Measurements from ENCODE around the gene ANKRD6. TPM values are rescaled to one million over a fixed set of nuclear protein-coding genes. Genes with fewer than 3 reads are reported as not detected.

Gene ANKRD6
- total and polyA plus RNA-seq, 2 donors (not counting 1 experiment from before 2014, with no cell fraction given), result 3.8 to 10.5 TPM

GRCh38 chr6:89559487-89559886, 126.5 kb downstream of the ANKRD6 start:
- Mint-ChIP-seq H3K4me3 (no peak overlapping the region), H3K27ac (no peak overlapping the region), H3K27me3 (peaks cover 7% of the 10 kb centered on the region), H3K9me3 (ENCODE audit: insufficient read depth) (peaks cover 5% of the 10 kb centered on the region), H3K4me1 (no peaks in the 10 kb centered on the region)
- no peak overlapping the region for H3K27ac ChIP-seq (ENCODE audit: low read length in 2 of 2)
- H3K4me2 ChIP-seq (replicated peaks; ENCODE audit: low read depth, low read length, poor library complexity, severe bottlenecking), result no peak overlapping the region
- H3K9me3 ChIP-seq (ENCODE audit: control extremely low read depth in 1 of 3, control insufficient read depth in 2 of 3, insufficient read depth in 1 of 3, low read length in 2 of 3), result peaks cover 0 to 4% (median 0%) of the 10 kb centered on the region in 3 donors
- no peak overlapping the region for H3K4me3 ChIP-seq (ENCODE audit: control extremely low read depth in 1 of 5, extremely low read depth in 1 of 5, insufficient read depth in 1 of 5, low read depth in 2 of 5, low read length in 4 of 5)
- H3K9ac ChIP-seq (ENCODE audit: low read length), result no peak overlapping the region
- no peaks in the 10 kb centered on the region for H3K4me1 ChIP-seq (ENCODE audit: control insufficient read depth in 2 of 2, insufficient read depth in 2 of 2, low read length in 2 of 2)
- H4K20me1 ChIP-seq (ENCODE audit: control insufficient read depth, insufficient read depth, low read length, poor library complexity, severe bottlenecking), result no peaks in the 10 kb centered on the region
- no peaks in the 10 kb centered on the region for H3K79me2 ChIP-seq (ENCODE audit: control insufficient read depth, insufficient read depth, low read length)
- 77% methylated on average over 1 of the region's 1 CpG for WGBS (ENCODE audit: insufficient coverage)
- POLR2A ChIA-PET, result no interaction called here
- ATAC-seq (ENCODE audit: low read depth) (no peak), DNase-seq (no peak)
- H3K36me3 ChIP-seq (replicated peaks in 1 of 2; ENCODE audit: control extremely low read depth in 1 of 2, control insufficient read depth in 1 of 2, extremely low read depth in 1 of 2, insufficient read depth in 2 of 2, low read length in 1 of 2), result no peaks in the 10 kb centered on the region
- TF ChIP-seq EZH2 (IDR thresholded peaks at IDR 0.05; ENCODE audit: borderline replicate concordance, insufficient read depth, low read depth, low read length, poor library complexity, severe bottlenecking) (no peak), CTCF (IDR thresholded peaks at IDR 0.05) (no peak)
- no peaks in the 10 kb centered on the region for H3K27me3 ChIP-seq (replicated peaks in 1 of 4; ENCODE audit: control extremely low read depth in 1 of 4, control insufficient read depth in 3 of 4, insufficient read depth in 4 of 4, low read length in 3 of 4)
- CTCF ChIA-PET, result no interaction called here
- intact Hi-C loops (cut with micrococcal nuclease), result no loop called here
- no peak overlapping the region for H2AFZ ChIP-seq (ENCODE audit: insufficient read depth, low read depth, low read length, poor library complexity, severe bottlenecking)

GRCh38 chr6:89562093-89562973, 129.4 kb downstream of the ANKRD6 start:
- no peaks in the 10 kb centered on the region for H3K4me1 Mint-ChIP-seq
- WGBS (ENCODE audit: insufficient coverage), result 93% methylated on average over 19 of the region's 21 CpGs

More at GRCh38 chr6:89562093-89562973, 129.4 kb downstream of the ANKRD6 start:
- Mint-ChIP-seq H3K4me3 (no peak overlapping the region), H3K27me3 (no peaks in the 10 kb centered on the region), H3K9me3 (ENCODE audit: insufficient read depth) (peaks cover under 1% of the 10 kb centered on the region), H3K27ac (no peak overlapping the region)
- Histone ChIP-seq H3K79me2 (ENCODE audit: control insufficient read depth, insufficient read depth, low read length) (no peaks in the 10 kb centered on the region), H3K36me3 (replicated peaks in 1 of 2; ENCODE audit: control extremely low read depth in 1 of 2, control insufficient read depth in 1 of 2, extremely low read depth in 1 of 2, insufficient read depth in 2 of 2, low read length in 1 of 2) (no peaks in the 10 kb centered on the region), H3K27me3 (replicated peaks in 1 of 4; ENCODE audit: control extremely low read depth in 1 of 4, control insufficient read depth in 3 of 4, insufficient read depth in 4 of 4, low read length in 3 of 4) (no peaks in the 10 kb centered on the region), H2AFZ (ENCODE audit: insufficient read depth, low read depth, low read length, poor library complexity, severe bottlenecking) (no peak overlapping the region), H3K4me3 (ENCODE audit: control extremely low read depth in 1 of 5, extremely low read depth in 1 of 5, insufficient read depth in 1 of 5, low read depth in 2 of 5, low read length in 4 of 5) (no peak overlapping the region), H3K9ac (ENCODE audit: low read length) (no peak overlapping the region), H3K27ac (ENCODE audit: low read length in 2 of 2) (no peak overlapping the region), H3K4me1 (ENCODE audit: control insufficient read depth in 2 of 2, insufficient read depth in 2 of 2, low read length in 2 of 2) (no peaks in the 10 kb centered on the region), H3K4me2 (replicated peaks; ENCODE audit: low read depth, low read length, poor library complexity, severe bottlenecking) (no peak overlapping the region), H4K20me1 (ENCODE audit: control insufficient read depth, insufficient read depth, low read length, poor library complexity, severe bottlenecking) (no peaks in the 10 kb centered on the region), H3K9me3 (ENCODE audit: control extremely low read depth in 1 of 3, control insufficient read depth in 2 of 3, insufficient read depth in 1 of 3, low read length in 2 of 3) (peaks cover 0 to 4% (median 0%) of the 10 kb centered on the region in 3 donors)
- ChIA-PET CTCF (interaction anchor here (1.2 kb wide), 1 partner anchor 23 kb away, joined by 3 read pairs; no protein-coding TSS in a partner anchor), POLR2A (no interaction called here)
- ATAC-seq (ENCODE audit: low read depth), result no peak
- intact Hi-C loops (cut with micrococcal nuclease), result no loop called here
- no peak for DNase-seq
- TF ChIP-seq EZH2 (IDR thresholded peaks at IDR 0.05; ENCODE audit: borderline replicate concordance, insufficient read depth, low read depth, low read length, poor library complexity, severe bottlenecking) (no peak), CTCF (IDR thresholded peaks at IDR 0.05) (no peak)

Data from B cell (primary cell).